Stimulated activated CD4-positive, alpha-beta T cell treated with anti-CD3 and anti-CD28 coated beads, Interleukin-2, amount 100 ng/mL, for 4 hours (primary cell): ENCODE results near the gene MAK.
"Not testable (repeated sequence)": the region's sequence is repeated elsewhere in the genome, so short reads cannot be mapped to it uniquely, and the experiment has no call there.

Source experiments
- DNase-seq: peaks from one replicate; pipeline ENCODE4 v3.0.0-alpha.2; 2020; ENCODE audit warnings: low read depth

MAK gene

DNA sequence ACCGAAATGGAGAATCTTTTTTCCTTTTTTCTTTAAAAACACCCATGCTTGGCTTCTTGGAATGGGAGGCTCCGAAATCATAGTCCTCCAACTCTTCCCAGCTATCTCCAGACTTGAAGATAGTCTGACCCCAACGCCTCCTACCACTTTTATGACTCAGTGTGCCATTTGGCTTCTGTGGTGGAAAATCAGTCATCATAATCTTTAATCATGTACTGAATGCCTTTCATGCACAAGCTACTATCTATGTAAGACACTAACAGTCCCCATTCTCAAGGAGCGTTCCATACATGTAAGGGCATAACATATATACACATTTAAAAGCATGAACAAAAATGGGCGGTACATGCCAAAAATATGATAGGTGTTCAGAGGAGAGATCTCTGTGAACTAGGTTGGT lies 46.7 kb downstream of the MAK start:
- DNase-seq: no peak

DNA sequence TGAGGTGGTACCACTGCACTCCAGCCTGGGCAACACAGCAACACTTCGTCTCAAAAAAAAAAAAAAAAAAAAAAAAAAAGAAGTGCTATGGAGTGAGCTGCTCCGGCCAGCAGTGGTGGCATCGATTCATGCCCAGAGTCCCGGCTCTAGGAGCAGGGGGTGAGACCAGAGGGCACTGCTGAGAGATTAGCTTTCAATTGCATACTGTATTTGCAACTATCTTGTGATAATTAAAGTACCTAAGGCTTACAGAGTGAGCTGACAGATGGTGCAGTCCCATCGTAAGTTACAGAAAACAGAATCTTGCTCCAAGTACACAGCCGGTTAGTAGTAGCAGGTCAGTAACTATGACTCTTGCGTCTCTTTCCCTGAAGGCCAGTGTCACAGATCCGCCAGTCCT lies 59.3 kb downstream of the MAK start:
- DNase-seq: no peak

DNA sequence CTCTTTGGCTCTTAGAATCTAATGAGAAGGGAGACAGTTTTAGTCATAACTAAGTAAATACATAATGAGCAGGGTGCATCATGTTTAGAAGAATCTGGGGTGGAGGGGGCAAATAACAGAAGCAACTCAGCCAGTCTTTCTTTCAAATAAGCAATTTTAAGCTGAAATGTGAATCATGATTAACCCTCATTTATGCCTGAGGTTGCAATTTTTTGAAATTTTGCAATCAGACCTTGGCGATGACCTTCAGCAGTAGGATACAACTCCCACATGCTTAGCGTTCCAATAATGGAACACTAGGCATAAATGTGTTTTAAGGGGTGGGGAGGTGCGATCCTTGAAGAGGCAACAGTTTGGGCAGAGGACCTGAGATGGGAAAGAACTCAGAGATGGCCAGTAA lies 60.1 kb downstream of the MAK start:
- no peak for DNase-seq

DNA sequence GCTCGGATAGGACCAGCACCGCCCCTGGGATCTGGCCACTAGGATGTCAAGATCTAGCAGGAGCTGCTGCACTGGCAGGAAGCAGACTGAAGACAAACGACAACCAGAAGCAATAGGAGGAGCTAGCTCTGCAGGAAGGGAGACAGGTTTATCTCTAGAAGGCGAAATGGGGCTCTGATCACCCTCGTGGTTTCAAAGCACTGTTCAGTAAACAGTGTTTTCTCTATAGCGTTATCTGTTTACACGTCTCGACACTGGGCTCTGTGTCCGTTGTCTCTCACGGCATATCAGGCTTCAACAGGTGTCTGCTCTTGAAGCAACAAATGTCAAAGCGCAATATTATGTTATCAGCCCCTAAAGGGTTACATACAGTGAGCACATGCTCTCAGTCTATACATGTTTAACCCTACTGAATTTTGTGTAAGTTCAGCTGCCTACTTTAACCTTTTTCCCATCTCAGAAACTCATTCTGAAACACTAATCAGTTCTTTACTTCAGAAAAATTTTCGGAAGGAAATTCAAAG lies 66.9 kb downstream of the MAK start:
- DNase-seq: no peak

DNA sequence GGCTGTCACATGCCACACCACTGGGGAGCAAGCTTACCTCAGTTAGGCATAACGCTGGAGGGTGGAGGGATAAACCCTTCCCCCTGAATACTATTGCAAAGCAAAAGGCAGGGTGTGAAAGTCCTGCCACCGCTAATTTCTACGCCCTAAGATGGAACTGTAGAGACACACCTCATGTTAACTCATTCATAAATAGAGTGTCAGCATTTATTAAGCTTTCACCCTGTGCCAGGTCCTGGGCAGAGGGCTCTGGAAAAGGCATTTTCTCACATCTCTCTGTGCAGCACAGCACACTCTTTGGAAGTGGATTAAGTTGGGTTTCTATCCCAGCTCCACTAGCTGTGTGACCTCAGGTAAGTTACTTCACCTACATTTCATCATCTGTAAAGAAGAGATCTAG lies 68.9 kb downstream of the MAK start:
- DNase-seq: no peak

DNA sequence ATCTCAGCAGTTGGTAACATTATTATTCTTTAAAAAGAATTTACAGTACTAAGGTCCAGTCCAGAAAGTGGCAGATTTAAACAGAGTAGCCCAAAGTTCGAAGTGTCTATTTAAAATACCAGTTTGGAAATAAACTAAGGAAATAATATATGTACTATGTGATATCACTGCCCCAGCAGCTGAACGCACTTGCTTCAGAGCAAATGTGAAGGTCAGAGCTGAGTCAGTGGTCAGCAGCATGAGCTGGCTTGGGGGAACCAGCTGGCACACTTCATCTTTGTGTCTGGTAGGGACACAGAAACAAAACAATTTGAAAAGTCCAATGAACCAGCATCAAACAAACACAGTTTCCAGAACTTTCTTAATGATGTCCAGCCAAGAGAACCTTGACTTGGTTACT lies 75.3 kb downstream of the MAK start:
- DNase-seq: no peak

DNA sequence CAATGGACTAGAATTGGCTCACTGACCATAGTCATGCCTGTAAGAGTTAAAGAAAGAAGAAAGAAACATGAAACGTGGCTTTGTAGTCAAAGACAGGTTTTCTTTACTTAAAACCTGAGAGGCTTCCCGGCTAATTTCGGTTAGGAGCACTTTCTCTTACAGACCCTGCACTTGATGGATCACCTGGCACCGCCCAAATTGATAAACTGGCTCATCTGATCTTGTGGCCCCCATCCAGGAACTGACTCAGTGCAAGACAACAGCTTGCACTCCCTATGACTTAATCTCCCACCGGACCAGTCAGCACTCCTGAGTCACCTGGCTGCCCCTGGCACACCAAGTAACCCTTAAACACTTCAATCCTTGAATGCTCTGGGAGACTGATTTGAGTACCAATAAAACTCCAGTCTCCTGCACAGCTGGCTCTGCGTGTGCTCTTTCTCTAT lies 78.4 kb downstream of the MAK start:
- DNase-seq: no peak

DNA sequence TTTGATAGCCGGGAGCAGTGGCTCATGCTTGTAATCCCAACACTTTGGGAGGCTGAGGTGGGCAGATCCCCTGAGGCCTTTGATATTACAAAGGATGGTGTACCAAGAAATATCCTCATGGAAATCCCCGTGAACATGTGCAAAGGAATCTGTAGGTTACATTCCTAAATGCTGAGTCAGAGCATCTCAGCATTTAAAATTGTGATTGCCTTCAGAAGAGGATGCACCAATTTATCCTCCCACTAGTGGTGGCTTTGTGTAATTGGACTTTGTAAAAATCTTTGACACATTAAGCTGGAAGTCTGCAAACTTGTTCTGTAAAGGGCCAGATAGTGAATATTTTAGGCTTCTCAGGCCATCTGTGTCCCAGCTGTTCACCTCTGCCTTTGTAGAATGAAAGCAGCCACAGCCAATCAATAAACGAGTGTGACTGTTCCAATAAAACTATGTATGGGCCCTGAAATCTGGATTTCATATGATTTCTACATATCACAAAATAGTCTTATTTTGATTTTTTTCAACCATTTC lies 79.0 kb downstream of the MAK start:
- no peak for DNase-seq

DNA sequence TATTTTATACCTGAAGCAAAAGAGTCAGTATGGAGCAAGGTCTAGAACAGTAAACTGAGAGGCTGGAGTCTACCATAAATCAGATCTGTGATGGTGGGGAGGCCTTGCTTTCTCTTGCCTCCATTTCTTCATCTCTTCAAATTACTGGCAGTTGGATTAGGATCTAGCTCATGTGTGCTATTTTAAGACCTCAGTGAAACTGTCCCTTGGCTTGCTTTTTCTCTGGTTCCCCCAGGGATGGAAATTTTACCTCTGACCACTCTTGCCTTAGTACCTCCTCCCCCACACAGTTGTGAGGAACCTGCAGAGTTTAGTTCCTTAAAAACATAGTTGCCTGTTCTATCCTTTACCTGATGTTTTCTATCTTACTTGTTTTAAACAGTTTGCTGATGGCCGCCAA lies 82.3 kb downstream of the MAK start:
- DNase-seq: no peak

DNA sequence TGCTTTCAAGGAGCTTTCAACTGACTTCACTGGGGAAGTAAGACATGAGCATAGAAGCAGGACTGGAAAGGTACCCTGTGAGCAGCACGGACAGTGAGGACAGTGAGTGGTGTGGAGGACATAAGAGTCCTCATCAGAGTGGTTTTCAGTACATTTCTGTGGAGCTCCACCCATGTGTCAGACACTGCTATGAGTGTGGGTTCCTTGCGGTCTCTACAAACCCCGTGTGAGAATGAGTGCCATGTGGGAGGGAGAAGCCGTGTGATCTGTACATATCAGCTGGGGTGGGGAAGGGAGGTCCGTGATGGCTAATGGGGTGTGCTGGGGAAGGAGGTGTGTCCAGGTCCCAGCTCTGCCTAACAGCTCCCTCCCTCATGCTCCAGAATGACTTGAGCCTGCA lies 86.6 kb downstream of the MAK start:
- not testable (repeated sequence) for DNase-seq

DNA sequence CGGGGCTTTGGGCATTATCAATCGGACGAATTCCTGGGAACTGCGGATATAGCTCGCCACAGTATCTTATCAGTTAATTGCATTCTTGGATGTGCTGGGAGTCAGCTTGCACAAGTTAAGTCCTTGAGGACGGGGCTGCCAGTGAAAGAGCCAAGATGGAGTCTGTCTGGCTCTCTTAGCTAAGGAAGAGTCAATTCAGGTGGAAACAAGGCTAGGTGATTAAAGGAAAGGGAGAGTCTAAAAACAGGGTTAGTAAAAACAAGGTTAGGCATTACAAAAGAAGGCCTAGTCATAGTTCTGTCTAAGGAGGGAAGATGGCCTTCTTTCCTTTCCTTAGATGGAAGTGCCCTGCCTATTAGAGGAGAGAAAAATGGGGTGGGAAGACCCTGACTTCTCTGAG lies 87.8 kb downstream of the MAK start:
- not testable (repeated sequence) for DNase-seq

DNA sequence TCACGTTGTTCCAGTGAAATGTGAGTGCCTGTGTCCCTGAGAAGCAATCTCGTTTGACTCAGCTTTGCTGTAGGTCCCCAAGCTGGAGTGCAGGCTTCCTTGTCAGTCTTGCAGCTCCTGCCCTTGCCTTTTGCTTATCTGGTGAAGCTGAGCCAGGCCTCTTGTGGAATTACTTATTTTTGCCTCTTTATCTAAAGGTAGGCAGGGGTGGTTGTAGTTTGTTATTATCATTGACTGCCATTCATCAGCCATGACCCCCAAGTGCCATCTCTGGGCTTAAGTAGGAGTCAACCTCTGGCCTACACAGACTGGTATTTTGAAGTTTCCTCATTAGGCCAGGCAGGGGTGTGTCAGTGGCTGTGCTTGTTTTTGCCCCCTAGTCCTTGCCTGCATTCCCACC lies 88.6 kb downstream of the MAK start:
- no peak for DNase-seq

DNA sequence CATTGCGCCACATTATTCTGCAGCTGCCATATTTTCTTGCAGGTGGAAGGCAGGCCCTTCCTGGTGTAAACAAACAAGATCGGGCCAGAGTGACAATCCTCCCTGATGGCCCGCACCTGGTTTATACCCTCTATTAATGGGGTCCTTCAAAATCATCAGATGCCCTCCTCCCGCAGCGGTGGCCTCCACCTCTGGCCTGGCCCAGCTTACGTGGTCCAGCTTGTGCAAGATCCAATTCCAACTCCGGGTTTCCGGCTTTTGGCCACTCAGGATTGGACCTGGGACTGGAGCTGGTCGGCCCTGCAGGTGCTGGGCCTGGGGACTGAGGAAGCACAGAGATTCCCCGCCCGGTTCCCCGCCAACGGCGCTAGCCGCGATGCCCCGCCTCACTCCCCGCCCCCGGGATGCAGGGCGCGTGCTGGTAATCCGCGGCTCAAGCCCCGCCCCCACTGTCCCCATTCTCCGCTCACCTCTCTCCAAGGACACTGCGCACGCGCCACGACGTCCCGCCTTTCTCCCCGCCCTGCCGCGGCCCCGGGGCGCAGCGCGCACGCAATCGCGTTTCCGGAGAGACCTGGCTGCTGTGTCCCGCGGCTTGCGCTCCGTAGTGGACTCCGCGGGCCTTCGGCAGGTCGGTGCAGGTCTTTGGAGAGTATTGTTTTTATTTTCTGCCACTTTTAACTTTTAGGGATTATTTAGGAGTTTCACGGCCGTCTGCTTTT lies 90.9 kb downstream of the MAK start, which contains the start of gene TMEM14B:
Gene TMEM14B (plus strand): TSS at position 555 of the 722 bp plus-strand sequence. CDS start 1,441 bp downstream, outside the sequence.
- peak; percentile 99 for DNase-seq

DNA sequence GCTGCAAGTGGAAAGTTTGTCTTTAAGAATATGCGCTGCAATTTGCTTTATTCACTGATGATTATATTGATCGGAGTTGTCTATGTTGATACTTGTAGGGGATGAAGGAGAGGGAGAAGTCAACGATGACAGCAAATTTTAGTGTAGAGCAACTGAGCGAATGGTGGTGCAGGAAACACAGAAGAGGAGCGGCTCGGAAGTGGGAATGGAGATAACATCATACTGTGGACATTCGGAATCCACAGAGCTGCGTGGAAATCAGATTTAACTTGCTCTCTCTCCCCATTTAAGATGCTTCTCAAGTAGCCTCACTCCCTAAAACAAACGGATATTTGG lies 91.5 kb downstream of the MAK start:
- no peak for DNase-seq

DNA sequence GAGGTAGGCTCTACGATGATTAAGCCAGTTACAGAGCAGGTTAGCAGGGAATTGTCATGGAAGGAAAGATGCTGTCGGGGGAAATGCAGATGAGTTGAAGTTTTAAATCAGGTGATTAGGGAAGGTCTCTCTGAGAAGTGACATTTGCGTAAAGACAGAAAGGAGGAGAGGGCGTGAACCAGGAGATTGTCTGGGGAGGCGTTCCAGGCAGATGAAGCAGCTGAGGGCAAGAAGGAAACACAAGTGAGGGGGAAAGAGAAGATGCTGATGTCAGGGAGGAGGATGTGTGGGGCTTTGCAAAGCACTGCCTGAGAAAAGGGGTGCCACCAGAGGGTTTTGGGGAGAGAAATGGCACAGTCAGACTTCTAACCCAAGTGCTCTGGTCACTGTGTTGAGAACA lies 93.2 kb downstream of the MAK start:
- DNase-seq: no peak

DNA sequence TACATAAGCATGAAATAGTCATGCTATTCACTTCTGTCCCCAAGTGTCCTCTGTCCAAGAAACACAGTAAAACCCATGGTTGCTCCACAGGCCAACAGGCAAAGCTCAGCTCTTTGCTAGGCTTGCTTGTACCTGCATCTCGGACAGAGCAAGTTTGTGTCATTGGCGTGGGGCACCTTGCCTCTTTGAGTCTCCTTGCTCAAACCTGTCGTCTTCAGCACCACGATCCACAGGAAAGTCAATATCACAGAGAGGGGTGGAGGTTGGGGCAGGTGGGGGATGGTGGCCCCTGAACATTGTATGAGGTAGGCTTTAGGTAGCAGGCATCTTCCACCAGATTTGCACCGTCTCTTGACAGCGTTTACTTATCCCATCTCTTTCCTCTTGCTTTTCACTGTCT lies 94.8 kb downstream of the MAK start:
- DNase-seq: no peak

DNA sequence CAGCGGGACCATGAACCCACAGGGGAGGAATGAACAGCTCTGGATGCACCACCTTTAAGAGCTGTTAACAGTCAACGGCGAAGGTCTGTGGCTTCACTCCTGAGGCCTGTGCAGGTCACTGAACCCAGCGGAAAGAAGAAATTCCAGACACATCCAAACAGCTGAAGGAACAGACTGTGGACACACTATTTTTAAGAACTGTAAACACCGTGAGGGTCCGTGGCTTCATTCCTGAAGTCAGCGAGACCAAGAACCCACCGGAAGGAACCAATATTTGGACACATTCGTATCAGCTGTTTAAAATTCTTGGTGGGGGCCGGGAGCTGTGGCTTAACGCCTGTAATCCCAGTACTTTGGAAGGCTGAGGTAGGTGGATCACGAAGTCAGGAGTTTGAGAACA lies 96.1 kb downstream of the MAK start:
- DNase-seq: no peak

DNA sequence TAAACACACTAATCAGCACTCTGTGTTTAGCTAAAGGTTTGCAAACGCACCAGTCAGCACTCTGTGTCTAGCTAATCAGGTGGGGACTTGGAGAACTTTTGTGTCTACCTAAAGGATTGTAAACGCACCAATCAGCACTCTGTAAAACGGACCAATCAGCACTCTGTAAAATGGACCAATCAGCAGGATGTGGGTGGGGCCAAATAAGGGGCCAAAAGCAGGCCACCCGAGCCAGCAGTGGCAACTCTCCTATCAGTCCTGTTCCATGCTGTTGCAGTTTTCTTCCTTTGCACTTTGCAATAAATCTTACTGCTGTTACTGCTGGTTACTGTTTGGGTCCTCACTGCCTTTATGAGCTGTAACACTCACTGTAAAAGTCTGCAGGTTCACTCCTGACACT lies 96.7 kb downstream of the MAK start:
- DNase-seq: not testable (repeated sequence)

DNA sequence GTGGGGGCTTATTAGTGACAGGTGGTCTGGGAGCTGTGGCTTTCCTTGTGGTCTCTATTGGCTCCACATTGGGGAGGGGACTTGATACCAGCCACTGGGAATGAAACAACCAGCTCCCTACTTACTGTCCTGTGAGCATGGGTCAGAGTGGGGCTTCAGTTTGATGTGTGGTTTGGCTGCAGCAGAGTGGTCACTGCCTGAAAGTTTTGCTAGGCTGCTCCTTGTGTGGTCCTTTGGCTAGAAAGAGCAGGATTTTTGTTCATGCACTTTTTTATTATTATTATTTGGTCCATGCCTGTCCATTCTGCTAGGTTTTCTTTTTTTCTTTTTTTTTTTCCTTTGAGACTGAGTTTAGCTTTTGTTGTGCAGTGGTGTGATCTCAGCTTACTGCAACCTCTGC lies 98.3 kb downstream of the MAK start:
- DNase-seq: no peak

DNA sequence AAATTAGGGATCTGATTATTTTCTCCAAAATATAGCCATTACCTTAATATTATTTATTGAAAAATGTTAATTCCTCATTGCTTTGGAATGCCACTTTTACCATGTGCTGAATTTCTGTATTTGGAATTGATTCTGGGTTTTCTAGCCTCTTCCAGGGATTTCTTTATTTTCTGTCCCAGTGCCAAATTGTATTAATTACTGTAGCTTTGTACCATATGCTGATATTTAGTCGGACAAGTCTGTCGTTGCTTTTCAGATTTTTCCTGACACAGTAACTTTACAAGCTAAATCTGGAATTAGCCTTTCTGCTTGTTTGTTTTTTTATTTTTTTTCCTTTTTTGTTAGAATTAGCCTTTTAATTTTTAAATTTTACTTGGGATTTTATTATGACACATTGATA lies 101.6 kb downstream of the MAK start:
- no peak for DNase-seq

DNA sequence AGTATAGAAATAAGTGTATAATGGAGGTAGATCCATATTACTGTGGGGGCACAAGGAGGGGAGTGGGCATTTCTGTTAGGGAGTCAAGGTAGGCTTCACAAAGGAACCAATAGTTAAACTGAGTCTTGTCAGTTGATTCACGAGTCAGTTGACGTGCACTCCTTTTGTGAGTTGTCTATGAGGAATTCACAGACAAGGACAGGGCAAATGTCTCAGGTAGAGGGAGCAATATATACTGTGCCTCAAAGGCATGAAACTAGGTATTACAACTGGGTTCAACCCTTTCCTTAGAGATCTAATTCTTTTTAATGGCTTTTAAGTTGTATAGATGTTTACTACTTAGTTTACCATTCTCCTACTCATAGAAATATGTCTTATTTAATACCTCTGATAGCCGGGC lies 104.5 kb downstream of the MAK start:
- no peak for DNase-seq

DNA sequence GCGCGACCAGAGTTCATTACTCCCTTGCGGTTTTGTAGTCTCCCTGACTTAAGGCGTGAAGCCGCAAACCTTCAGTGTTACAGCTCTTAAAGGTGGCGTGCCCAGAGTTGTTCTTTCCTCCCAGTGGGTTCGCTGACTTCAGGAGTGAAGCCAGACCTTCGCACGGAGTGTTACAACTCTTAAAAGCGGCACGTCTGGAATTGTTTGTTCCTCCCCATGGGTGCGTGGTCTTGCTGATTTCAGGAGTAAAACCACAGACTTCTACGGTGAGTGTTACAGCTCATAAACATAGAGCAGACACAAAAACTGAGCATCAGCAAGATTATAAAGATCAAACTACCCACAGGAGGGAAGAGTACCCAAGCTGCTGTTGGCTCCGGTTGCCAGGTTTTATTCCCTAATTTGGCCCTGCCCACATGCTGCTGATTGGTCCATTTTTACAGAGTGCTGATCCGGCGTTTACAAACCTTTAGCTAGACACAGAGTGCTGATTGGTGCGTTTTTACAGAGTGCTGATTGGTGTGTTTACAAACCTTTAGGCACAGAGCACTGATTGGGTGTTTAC lies 105.1 kb downstream of the MAK start:
- DNase-seq: no peak

DNA sequence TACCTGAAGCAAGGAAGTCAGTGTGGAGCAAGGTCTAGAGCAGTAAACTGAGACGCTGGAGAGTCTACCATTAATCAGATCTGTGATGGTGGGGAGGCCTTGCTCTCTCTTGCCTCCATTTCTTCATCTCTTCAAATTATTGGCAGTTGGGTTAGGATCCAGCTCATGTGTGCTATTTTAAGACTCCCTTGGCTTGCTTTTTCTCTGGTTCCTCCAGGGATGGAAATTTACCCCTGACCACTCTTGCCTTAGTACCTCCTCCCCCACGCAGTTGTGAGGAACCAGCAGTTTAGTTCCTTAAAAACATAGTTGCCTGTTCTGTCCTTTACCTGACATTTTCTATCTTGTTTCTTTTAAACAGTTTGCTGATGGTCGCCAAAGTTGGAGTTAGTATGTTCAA lies 108.1 kb downstream of the MAK start:
- DNase-seq: no peak

DNA sequence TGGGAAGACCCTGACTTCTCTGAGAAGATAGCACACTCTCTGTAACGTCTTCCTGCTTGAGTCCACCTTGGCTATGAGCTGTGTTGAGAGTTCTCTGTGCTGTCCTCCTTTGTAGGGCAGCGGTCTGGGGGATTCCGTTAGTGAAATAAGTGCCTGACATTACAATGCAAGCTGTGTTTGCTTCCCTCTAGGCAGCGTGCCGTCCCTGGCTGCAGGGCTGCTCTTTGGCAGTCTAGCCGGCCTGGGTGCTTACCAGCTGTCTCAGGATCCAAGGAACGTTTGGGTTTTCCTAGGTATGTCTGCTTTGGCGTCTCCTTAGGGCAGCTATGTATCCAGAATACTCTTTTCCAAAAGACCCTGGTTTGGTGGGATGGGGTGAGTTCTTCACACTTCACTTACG lies 112.6 kb downstream of the MAK start:
- no peak for DNase-seq
